Breast epithelium (tissue), 3 donors: ENCODE results near the gene ARHGEF12.
"Not testable (repeated sequence)": the region's sequence is repeated elsewhere in the genome, so short reads cannot be mapped to it uniquely, and the experiment has no call there.

ENCODE experiments used
- CTCF ChIP-seq, 3 donors: fragments of 450-650 bp; IDR thresholded peaks; one replicate each; pipeline ENCODE4 v1.5.1; 2016 to 2017; ENCODE audit warnings: antibody characterized with exemption in 3 of 3, mild to moderate bottlenecking in 3 of 3, moderate library complexity in 3 of 3
- POLR2A ChIP-seq: fragments of 450-650 bp; IDR thresholded peaks from one replicate; pipeline ENCODE4 v1.6.1; 2016; ENCODE audit warnings: antibody characterized with exemption, mild to moderate bottlenecking, moderate library complexity

GRCh38 chr11:120503529-120503928 is 167.3 kb downstream of the ARHGEF12 start:
- TF ChIP-seq CTCF (IDR thresholded peaks at IDR 0.05); POLR2A: not testable (repeated sequence)
